ENCODE data around the gene SLC44A3.

SLC44A3 gene

DNA sequence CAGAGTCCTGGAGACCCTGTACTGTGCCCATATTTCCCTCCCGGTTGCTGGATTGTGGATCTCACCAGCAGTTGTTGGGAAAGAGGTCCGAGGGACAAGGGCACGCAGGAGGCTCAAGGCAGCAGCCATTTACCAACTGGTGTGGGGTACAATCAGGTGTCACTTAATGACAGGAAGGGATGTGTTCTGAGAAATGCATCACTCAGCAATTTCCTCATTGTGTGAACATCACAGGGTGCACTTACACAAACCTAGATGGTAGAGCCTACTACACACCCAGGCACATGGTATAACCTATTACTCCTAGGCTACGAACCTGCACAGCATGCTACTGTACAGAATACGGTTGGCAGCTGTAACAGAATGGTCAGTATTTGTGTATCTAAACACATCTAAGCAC is 20.7 kb downstream of the SLC44A3 start:
- H3K4me3 ChIP-seq (ENCODE audit: low read depth, low read length) = no peak overlapping the region
- no peak for DNase-seq (ENCODE audit: low read depth)
- TF ChIP-seq MYC (IDR thresholded peaks at IDR 0.05; ENCODE audit: low read depth, low read length) = no peak
- TF ChIP-seq, protein P1, sequence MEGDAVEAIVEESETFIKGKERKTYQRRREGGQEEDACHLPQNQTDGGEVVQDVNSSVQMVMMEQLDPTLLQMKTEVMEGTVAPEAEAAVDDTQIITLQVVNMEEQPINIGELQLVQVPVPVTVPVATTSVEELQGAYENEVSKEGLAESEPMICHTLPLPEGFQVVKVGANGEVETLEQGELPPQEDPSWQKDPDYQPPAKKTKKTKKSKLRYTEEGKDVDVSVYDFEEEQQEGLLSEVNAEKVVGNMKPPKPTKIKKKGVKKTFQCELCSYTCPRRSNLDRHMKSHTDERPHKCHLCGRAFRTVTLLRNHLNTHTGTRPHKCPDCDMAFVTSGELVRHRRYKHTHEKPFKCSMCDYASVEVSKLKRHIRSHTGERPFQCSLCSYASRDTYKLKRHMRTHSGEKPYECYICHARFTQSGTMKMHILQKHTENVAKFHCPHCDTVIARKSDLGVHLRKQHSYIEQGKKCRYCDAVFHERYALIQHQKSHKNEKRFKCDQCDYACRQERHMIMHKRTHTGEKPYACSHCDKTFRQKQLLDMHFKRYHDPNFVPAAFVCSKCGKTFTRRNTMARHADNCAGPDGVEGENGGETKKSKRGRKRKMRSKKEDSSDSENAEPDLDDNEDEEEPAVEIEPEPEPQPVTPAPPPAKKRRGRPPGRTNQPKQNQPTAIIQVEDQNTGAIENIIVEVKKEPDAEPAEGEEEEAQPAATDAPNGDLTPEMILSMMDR (IDR thresholded peaks at IDR 0.05; ENCODE audit: low read depth, low read length) = no peak
- TF ChIP-seq, protein P2, sequence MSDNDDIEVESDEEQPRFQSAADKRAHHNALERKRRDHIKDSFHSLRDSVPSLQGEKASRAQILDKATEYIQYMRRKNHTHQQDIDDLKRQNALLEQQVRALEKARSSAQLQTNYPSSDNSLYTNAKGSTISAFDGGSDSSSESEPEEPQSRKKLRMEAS (IDR thresholded peaks at IDR 0.05; ENCODE audit: low read depth, low read length) = no peak
- no peak for TF ChIP-seq POLR2A (IDR thresholded peaks at IDR 0.05; ENCODE audit: extremely low read depth, insufficient read length)

DNA sequence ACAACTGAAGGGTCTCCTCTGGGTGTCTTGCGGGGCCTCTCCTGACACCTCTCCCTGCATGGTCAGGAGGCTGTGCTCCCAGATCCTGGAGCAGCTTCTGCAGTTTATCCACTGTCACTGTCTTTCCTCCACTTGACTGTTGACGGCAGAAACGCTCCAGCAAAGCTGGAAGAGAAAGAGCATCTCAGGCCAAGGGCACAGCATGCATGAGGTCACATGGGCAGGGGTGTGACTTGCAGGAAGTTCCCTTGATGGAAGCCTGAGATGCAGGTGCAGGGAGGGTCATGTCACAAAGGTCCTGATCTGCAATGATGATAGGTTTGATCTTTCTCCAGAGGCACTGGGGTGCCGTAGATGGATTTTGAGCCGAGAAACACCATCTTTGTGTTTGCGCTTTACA is 23.3 kb downstream of the SLC44A3 start:
- no peak for DNase-seq (ENCODE audit: low read depth)
- H3K4me3 ChIP-seq (ENCODE audit: low read depth, low read length) = no peak overlapping the region
- TF ChIP-seq, protein P2 (IDR thresholded peaks at IDR 0.05; ENCODE audit: low read depth, low read length) = no peak
- TF ChIP-seq POLR2A (IDR thresholded peaks at IDR 0.05; ENCODE audit: extremely low read depth, insufficient read length) = no peak
- TF ChIP-seq MYC (IDR thresholded peaks at IDR 0.05; ENCODE audit: low read depth, low read length) = no peak
- TF ChIP-seq, protein P1 (IDR thresholded peaks at IDR 0.05; ENCODE audit: low read depth, low read length) = no peak

DNA sequence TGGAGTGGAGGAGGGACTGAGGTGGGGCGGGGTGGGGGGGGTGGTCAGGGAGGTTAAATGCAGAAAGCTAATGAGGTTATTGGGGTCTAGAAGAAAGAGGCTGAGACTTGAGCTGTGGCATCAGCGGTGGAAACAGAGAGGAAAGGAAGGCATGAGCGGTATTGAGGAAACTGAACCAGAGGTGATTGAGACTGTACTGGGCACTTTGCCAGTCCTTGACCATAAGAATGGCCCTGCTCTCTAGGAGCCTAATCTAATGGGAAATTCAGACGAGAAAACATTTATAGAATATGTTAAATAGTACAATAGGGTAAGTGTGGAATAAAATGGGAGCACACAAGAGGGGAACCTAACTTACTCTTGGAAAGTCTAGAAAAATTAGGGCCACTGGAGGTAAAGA is 23.7 kb downstream of the SLC44A3 start:
- TF ChIP-seq, protein P1 (IDR thresholded peaks at IDR 0.05; ENCODE audit: low read depth, low read length) = no peak
- no peak for TF ChIP-seq MYC (IDR thresholded peaks at IDR 0.05; ENCODE audit: low read depth, low read length)
- no peak overlapping the region for H3K4me3 ChIP-seq (ENCODE audit: low read depth, low read length)
- no peak for DNase-seq (ENCODE audit: low read depth)

DNA sequence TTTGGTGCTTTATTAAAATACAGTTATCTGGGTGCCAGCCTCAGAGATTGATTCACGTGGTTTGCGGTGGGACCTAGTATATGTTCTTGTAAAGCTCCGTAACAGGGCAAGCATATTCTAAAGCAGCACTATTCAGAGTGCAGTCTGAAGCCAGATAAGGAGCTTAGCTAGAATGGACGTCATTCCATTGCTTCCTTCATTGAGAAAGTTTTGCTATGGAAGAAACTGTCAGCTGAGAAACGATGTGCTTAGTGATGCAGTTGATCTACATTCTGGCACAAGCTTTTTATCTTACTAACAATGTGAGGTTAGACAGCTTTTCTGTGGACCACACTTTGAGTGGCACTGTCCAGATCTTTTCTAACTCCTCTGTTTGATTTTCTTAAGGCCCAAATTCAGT is 26.2 kb downstream of the SLC44A3 start:
- no peak overlapping the region for H3K4me3 ChIP-seq (ENCODE audit: low read depth, low read length)
- no peak for DNase-seq (ENCODE audit: low read depth)
- no peak for TF ChIP-seq POLR2A (IDR thresholded peaks at IDR 0.05; ENCODE audit: extremely low read depth, insufficient read length)
- TF ChIP-seq, protein P1 (IDR thresholded peaks at IDR 0.05; ENCODE audit: low read depth, low read length) = no peak
- TF ChIP-seq, protein P2 (IDR thresholded peaks at IDR 0.05; ENCODE audit: low read depth, low read length) = no peak

DNA sequence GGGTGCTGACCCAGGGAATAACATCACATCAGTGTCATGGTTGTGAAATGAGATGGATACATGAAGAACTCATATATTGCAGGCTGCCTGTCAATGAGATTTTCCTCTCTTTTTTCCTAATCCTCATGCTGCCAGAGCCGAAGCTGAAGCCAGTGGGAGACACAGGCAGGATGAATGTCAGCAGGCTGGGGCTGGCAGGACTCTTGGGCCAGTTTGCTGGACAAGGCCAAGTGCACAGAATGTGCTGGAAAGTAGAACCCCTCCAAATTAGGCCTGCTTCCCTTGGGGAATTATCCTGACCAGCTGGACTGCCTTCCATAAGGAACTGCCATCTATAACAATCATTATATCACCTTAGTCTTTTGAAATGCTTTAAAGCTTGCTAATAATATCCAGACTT is 31.4 kb downstream of the SLC44A3 start:
- no peak for TF ChIP-seq MYC (IDR thresholded peaks at IDR 0.05; ENCODE audit: low read depth, low read length)
- TF ChIP-seq, protein P1 (IDR thresholded peaks at IDR 0.05; ENCODE audit: low read depth, low read length) = no peak
- no peak for TF ChIP-seq POLR2A (IDR thresholded peaks at IDR 0.05; ENCODE audit: extremely low read depth, insufficient read length)
- TF ChIP-seq, protein P2 (IDR thresholded peaks at IDR 0.05; ENCODE audit: low read depth, low read length) = no peak
- no peak overlapping the region for H3K4me3 ChIP-seq (ENCODE audit: low read depth, low read length)
- DNase-seq (ENCODE audit: low read depth) = no peak

DNA sequence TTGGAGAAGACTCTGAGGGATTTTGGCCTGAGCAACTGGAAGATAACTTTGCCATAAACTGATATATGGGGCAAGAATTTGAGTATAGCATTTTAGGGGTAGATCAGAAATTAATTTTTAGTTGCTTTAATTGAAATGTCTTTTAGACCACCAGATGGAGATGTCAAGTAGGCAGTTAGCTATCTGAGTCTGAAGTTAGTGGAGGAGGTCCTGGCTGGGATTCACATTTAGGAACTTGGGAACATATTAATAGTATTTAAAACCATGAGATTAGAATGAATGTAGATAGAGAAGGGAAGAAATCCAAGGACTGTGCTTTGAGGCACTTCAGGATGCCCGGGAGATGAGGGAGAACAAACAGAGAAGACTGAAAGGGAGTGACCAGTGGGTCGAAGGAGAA is 32.6 kb downstream of the SLC44A3 start:
- DNase-seq (ENCODE audit: low read depth) = no peak
- TF ChIP-seq MYC (IDR thresholded peaks at IDR 0.05; ENCODE audit: low read depth, low read length) (no peak), POLR2A (IDR thresholded peaks at IDR 0.05; ENCODE audit: extremely low read depth, insufficient read length) (no peak)
- TF ChIP-seq, protein P2 (IDR thresholded peaks at IDR 0.05; ENCODE audit: low read depth, low read length) = no peak
- TF ChIP-seq, protein P1 (IDR thresholded peaks at IDR 0.05; ENCODE audit: low read depth, low read length) = no peak
- H3K4me3 ChIP-seq (ENCODE audit: low read depth, low read length) = no peak overlapping the region
